GM19372 (cell line): Measurements from ENCODE around the gene MYO7B.
"Not testable (repeated sequence)": the region's sequence is repeated elsewhere in the genome, so short reads cannot be mapped to it uniquely, and the experiment has no call there.

Experiments used
- ATAC-seq: cut with Tn5 transposase; IDR thresholded peaks from one replicate; pipeline ENCODE4 v1.9.1; 2021; ENCODE audit warnings: mild to moderate bottlenecking, low read depth, moderate library complexity; ENCODE audit not compliant: unreplicated experiment

Gene MYO7B

DNA sequence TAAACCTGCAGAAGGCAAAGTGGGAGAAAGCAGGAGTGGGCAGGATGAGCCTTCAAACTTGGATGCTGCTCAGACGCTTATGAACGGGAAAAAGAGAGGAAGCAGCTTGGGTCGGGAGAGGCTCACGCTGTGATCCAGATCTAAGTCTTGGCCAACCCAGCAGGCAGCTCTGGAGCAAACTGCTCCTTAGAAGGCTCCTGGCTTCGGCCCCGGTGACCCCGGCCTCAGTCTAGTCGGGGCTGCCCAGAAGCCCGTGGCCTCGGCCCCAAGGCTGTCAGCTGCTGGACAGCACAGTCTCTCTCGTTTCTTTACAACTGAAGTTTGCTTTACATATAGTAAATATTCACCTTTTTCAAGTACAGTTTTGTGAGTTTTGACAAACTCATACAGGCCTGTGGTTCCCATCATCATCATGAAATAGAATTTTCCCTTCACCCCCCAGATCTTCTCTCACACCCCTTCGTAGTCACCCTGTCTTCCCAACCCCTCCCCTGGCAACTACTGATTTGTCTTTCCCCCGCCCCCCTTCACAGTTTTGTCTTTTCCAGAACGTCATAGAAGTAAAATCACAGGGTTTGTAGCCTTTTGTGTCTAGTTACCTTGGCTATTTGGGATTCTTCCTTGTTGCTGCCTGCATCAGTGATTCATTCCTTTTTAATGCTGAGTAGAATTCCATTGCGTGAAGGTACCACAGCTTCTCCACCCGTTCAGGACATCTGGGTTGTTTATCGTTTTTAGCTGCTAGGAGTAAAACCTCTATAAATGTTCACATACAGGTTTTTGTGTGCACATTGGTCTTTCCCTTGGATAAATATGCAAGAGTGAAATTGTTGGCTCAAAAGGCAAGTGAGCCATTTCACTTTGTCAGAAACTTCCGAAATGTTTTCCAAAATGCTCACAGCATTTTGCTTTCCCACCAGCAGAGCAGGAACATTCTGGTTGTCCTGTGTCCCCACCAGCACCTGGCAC lies 35.1 kb downstream of the MYO7B start:
- no peak for ATAC-seq

GRCh38 chr2:127572352-127572751 lies 36.9 kb downstream of the MYO7B start:
- not testable (repeated sequence) for ATAC-seq

DNA sequence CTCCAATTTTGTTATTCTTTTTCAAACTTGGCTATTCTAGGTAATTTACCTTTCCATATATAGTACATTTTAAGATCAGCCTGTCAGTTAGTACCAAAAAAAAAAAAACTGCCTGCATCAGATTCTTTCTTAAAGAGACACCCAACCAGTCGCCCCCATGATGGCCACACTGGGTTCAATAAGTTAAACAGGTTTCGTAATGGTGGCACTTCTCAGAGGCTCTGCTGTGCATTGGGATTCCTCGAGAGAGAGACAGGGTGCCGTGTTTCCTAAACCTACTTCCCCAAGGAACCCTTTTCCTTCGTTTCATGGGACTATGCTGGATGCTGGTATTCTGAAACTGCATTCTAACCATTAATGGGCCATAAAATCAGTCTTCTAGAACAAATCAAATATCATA lies 37.4 kb downstream of the MYO7B start:
- ATAC-seq, result no peak

DNA sequence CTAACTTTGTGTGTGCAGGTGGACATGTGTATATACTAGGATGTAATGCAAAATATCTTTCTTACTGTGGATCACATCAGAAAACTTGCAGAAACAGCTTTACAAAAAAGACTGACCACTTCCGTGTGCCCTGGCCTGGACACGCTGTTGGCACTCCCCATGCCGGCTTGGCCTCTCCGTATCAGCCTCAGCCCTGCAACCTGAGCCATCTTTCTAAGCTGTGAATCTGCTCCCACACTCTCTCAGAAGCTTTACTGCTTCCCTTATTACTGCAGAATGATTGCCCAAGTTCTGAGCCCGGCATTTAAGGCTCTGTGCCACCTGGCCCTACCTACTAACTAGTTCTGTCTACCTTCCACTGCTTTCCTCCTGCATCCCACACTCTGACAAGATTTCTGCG lies 37.8 kb downstream of the MYO7B start:
- ATAC-seq, result no peak

DNA sequence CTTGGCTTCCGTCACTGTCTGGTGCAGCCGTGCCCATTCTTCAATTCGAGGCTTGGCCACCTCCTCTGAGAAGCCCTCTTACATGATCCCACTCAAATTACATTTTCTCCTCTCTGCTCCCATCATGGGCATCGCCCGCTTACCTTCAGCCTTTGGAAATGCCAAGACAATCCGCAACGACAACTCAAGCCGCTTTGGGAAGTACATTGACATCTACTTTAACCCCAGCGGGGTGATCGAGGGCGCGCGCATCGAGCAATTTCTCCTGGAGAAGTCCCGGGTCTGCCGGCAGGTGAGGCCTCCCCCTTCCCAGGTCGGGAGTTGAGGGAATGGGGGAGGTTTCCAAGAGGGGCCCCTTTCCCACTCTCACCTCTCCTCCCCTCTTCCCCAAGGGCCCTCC lies 38.3 kb downstream of the MYO7B start:
- no peak for ATAC-seq

GRCh38 chr2:127574656-127575055 lies 39.2 kb downstream of the MYO7B start:
- no peak for ATAC-seq

DNA sequence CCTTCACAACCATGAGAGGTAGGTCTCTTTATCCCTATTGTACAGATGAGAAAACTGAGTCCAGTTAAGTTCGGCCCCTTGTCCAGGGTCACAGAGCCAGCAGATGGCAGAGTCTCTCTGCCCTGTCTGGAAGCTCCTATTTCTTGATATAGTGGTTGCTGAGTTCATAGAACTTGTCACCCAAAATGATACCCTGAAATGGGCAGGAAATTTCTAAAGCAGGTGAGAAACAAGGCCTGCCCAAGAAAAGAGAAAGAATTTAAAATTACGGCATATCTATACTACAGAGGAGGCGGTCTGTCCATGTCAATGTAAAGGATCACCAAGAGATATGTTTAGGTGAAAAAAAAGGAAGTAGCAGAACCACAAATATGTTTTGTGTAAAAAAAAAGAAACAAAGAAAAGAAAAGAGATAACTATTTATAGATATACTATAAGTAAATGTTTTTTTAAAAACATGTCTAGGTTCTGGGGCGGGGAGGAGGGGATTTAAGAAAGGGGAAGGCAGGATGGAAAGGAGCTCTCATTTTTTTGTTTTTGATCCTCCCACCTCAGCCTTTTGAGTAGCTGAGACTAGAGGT lies 39.8 kb downstream of the MYO7B start:
- ATAC-seq, result no peak

DNA sequence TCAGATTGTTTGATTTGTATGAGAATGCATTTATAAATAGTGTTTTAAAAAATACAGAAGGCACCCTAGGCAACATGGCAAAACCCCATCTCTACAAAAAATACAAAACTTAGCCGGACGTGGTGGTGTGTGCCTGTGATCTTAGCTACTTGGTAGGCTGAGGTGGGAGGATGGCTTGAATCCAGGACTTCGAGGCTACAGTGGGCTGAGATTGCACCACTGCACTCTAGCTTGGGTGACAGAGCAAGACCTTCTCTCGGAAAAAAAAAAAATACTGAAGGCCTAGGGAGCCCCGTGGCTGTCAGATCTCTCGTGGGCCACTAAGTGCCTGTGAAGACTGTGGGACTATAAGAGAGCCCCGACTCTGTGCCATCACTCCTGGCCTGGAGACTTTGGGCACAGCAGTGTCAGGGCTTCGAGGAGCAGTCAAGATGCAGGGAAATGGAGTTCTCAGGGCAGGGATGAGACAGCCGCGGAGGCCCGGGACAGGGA lies 40.5 kb downstream of the MYO7B start:
- ATAC-seq, result no peak

- no peak for ATAC-seq
Measured at GRCh38 chr2:127576433-127577207, 41.1 kb downstream of the MYO7B start.

DNA sequence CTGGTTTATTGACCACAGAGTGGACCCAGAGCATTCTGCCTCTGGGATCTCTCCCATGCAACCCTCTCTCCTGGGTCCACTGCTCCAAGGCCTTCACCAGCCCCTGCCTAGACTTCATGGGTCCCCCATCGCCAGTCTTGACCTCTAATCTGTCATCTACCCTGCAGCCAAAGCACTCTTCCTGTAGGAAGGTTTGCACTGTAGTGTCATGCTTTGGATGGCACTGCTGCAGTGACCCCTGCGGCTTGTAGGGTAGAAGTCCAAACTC lies 41.7 kb downstream of the MYO7B start:
- no peak for ATAC-seq

DNA sequence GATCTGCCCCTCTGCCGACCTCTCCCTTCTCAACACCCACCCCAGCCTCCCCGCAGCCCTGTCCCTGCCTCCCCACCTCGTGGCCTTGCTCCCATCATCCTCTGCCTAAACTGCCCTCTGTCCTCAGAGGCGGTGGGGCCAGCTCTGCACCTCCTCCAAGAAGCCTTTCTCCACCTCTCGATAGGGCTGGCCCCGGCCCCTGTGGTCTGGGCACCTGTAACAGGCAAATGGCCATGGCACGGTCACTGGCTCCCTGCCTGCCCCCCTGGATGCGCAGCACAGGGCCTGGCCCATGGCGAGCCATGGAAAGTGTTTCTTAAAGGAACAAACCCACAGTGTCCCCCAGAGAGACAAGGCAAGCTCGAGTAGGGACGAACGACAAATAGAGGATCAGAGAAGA lies 42.0 kb downstream of the MYO7B start:
- no peak for ATAC-seq

DNA sequence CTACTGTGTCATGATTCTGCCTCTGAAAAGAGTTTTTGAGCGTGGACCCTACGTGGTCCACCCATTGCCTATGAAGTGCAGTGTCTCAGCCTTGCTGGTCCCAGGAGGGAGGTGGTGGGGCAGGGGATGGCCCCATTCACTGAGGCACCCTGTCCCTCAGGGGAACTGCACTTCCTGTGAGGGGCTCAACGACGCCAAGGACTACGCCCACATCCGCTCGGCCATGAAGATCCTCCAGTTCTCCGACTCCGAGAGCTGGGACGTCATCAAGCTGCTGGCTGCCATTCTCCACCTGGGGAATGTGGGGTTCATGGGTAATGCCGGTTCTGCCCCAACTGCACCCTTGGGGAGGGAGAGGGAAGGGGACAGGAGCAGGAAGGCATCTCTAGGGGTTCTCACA lies 42.5 kb downstream of the MYO7B start:
- ATAC-seq, result no peak

- ATAC-seq, result no peak
Measured at GRCh38 chr2:127578411-127578810, 42.9 kb downstream of the MYO7B start.

DNA sequence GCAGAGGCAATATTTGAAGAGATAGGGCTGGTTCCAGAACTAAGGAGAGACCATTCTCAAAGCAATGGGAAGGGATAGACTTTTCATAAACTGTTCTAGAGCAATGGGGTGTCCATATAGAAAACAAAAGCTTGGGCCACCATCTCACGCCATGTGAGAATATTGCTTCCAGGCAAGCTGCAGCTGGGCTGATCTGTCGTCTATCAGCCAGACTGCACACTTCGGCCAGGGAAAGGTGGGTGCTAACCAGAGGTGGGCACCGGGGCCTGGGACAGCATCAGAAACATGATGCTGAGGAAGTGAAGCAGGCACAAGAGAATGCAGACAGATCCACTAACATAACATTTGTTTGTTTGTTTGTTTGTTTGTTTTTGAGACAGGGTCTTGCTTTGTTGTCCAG lies 43.7 kb downstream of the MYO7B start:
- no peak for ATAC-seq

GRCh38 chr2:127580167-127581049 lies 44.9 kb downstream of the MYO7B start:
- ATAC-seq, result no peak

DNA sequence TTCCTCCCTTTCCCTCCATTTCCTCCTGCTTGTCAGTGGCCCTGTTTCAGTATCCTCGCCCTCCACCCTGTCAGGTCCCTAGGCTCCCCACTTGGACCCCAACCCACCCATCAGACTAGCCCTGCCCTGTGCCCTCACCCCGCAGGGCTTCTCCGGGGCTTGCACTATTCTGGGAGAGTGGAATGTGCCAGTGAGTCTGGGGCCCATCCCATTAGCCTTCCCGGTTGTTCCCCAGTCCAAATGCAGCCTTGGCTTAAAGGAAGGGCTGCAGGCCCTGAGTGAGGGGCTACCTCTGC lies 45.5 kb downstream of the MYO7B start:
- ATAC-seq, result no peak

DNA sequence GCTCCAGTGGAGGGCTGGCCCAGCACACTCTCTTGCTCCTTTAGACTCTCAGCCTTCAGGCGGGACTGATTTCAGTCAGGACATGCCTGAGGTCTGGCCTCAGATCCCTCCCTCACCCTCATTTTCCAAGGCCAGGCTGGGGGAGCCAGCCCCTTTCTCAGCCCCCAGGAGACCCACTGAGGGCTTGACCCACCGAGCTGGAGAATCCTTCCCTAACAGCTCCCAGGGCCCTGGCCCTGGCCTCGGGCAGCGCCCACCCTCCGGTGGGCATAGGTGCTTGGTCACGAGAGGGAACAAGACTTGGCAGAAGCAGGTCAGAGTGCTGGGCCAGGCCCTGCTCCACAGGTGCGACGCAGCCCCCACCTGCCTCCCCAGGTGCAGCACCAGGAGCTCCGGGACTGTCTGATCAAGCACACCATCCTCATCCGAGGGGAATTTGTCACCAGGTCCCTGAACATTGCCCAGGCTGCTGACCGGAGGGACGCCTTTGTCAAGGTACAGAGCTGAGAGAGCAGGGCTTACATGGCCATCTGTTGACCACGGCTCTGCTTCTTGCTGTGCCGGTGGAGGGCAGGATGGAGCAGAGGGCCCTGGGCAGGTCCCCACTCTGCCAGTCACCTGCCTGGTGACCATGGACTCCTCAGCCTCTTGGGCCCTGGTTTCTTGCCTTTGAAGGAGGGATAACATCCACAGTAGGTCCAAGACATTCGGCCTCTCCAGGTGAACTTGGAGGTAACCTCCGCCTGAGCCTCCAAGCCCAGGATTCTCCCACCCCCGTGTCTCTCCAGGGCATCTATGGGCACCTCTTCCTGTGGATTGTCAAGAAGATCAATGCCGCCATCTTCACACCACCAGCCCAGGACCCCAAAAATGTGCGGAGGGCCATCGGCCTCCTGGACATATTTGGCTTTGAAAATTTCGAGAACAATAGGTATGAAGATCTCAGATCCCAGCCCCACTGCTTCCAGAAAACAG lies 46.3 kb downstream of the MYO7B start:
- no peak for ATAC-seq

DNA sequence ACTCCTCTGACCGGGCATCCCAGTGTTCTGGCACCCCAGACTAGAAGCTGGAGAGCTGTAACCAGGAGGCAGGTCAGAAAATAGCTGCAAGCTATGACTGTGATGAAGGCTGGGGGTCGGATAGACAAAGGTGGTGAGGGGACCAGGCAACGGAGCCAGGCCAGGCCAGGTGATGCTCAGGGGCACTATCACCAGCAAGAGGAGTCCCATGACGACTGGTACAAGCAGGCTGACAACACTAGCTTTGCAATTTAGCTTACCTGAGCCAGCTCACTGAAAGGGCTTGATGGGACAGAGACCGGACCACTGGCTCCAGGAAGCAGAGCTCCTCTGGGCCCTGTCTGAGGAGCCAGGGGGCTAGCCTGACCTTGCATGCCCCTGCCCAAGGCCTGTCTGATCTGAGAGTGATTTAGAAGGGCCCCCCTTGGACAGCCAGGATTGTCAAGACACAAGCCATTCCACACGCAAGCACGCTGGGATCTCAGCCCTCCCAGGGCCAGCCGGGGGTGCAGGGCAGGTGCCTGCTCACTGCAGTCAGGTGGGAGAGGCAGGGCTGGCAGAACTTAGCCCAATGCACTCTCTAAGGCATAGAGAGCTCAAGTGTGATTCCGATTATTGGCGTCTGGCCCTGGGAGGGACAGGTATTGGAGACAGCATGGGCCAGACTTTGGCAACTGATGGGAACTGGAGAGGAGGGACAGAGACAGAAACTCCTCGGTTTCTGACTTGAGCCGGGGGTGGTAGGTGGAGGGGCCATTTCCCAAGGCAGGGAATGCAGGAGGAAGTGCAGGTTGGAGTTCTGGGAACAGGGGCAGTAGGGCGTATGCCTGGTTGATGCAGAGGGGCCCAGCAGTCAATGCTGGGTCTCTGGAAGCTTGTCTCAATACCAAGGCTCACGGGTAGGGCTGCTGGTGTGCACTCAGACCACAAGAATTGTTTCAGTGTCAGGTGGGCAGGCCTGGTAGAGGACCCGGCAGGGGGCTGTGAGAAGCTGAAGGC lies 47.7 kb downstream of the MYO7B start:
- no peak for ATAC-seq
